Spleen (tissue), 11 donors: ENCODE measurements around the gene SEC16A. TPM values are rescaled to one million over a fixed set of nuclear protein-coding genes. Genes with fewer than 3 reads are reported as not detected.
A peak's percentile ranks its signal among the peaks of the same experiment; 100 is the strongest.

Experiments used
- DNase-seq: peaks from one replicate; pipeline ENCODE4 v3.0.0-alpha.2; 2020
- H3K27ac ChIP-seq, 8 donors: fragments of 200-600 bp; sonication (generic) in 7 of 8; 1 replicate in 4 of 8; 2 replicates in 4 of 8; pipeline versions ENCODE4 v1.5.0 to v1.8.0; 2016 to 2021; ENCODE audit warnings: inconsistent platforms in 4 of 8, mild to moderate bottlenecking in 4 of 8, moderate library complexity in 1 of 8
- H3K27me3 ChIP-seq, 7 donors: fragments of 200-600 bp; sonication (generic) in 6 of 7; replicated peaks in 1 of 7; 1 replicate in 4 of 7; 2 replicates in 3 of 7; pipeline versions ENCODE4 v1.5.0 to v1.8.0; 2016 to 2021; ENCODE audit warnings: inconsistent platforms in 3 of 7, mild to moderate bottlenecking in 1 of 7
- H3K36me3 ChIP-seq, 6 donors: fragments of 200-600 bp; sonication (generic) in 5 of 6; 1 replicate in 4 of 6; 2 replicates in 2 of 6; pipeline versions ENCODE4 v1.5.0 to v1.8.0; 2016 to 2021; ENCODE audit warnings: inconsistent platforms in 2 of 6
- H3K4me1 ChIP-seq, 6 donors: fragments of 200-600 bp; sonication (generic) in 5 of 6; 1 replicate in 3 of 6; 2 replicates in 3 of 6; pipeline versions ENCODE4 v1.5.0 to v1.8.0; 2016 to 2021; ENCODE audit warnings: inconsistent platforms in 3 of 6
- H3K4me3 ChIP-seq, 8 donors: fragments of 200-600 bp; sonication (generic) in 7 of 8; 1 replicate in 4 of 8; 2 replicates in 4 of 8; pipeline versions ENCODE4 v1.5.0 to v1.8.0; 2016 to 2021; ENCODE audit warnings: inconsistent platforms in 4 of 8, mild to moderate bottlenecking in 4 of 8, moderate library complexity in 2 of 8
- H3K9me3 ChIP-seq, 8 donors: fragments of 200-600 bp; sonication (generic) in 7 of 8; 1 replicate in 4 of 8; 2 replicates in 4 of 8; pipeline versions ENCODE4 v1.5.0 to v1.8.0; 2016 to 2021; ENCODE audit warnings: inconsistent platforms in 4 of 8
- CTCF ChIP-seq, 11 experiments: fragments of 200-600 bp in 7 of 11; fragments of 450-650 bp in 4 of 11; sonication (generic) in 4 of 11; IDR thresholded peaks in 8 of 11; conservative IDR thresholded peaks in 3 of 11; 1 replicate in 7 of 11; 2 replicates in 4 of 11; pipeline versions ENCODE4 v1.4.0 to v1.8.0; 2016 to 2021; ENCODE audit warnings: antibody characterized with exemption in 11 of 11, inconsistent platforms in 4 of 11, mild to moderate bottlenecking in 1 of 11
- POLR2A ChIP-seq, 3 donors: fragments of 450-650 bp; IDR thresholded peaks; one replicate each; pipeline ENCODE4 v1.5.1; 2017; ENCODE audit warnings: antibody characterized with exemption in 3 of 3, mild to moderate bottlenecking in 1 of 3
- POLR2AphosphoS5 ChIP-seq, 3 donors: sonication (generic); formaldehyde crosslinking; IDR thresholded peaks; one replicate each; pipeline ENCODE4 v1.5.1; 2017; ENCODE audit warnings: antibody characterized with exemption in 3 of 3
- WGBS, 5 donors: extraction: QIAGEN DNeasy Blood & Tissue Kit in 3 of 5; methylation state at CpG; one replicate each; pipeline versions ENCODE4 v1.1.5 to v1.1.7; 2013 to 2018; 5-methylcytosine and 5-hydroxymethylcytosine counted together
- intact Hi-C: fragments of 100-400 bp; cut with DNase I; formaldehyde crosslinking; loops from one replicate; pipeline ENCODE4 v1.15.0; 2023; ENCODE audit warnings: low total_unique reads
- polyA plus RNA-seq, 3 donors: library from polyadenylated mRNA; stranded (reverse); fragments of 200-250 nt; gene quantifications; one replicate each; pipeline ENCODE4 v1.2.1, GENCODE V29; 2013
- total RNA-seq, 7 donors: library from RNA; depleted of rRNA in 3 of 7; stranded (reverse); fragments of >200 nt in 3 of 7; fragmentation: NEBNext Ultra II Directional in 4 of 7; extraction: Animal tissue kit (Norgen Biotek cat#: 25700) in 4 of 7; gene quantifications; one replicate each; pipeline versions ENCODE4 v1.1.0 to v1.2.1, GENCODE V29; 2016 to 2021
- donor health status: healthy with polysubstance abuse.
- donor health status: DM: no; HTN: no; CAD: no; lungs with moderate emphysema.
- donor health status: DM: no; HTN: no; CAD: no.
- donor health status: Bipolar disorder and iron deficiency.
- donor health status: healthy.
- donor health status: DM: no; HTN: no; CAD: no.
- donor health status: DM: yes; HTN: yes; CAD: no.

SEC16A gene
- total and polyA plus RNA-seq, 10 donors, result 35.0 to 92.1 (median 75.1) TPM

GRCh38 chr9:136486823-136487620 is 4.2 kb upstream of the SEC16A start:
- Histone ChIP-seq H3K4me3 (no peak overlapping the region), H3K27ac (peak overlapping the region in 1 of 8 donors; percentile 20), H3K36me3 (no peaks in the 10 kb centered on the region), H3K4me1 (peaks cover 26 to 65% (median 53%) of the 10 kb centered on the region in 6 donors), H3K9me3 (no peaks in the 10 kb centered on the region), H3K27me3 (no peaks in the 10 kb centered on the region)
- WGBS, 5 donors, result 78 to 93% (median 86%) methylated on average over 11 to 18 of the region's 18 CpGs
- DNase-seq, result no peak
- intact Hi-C loops, result loop anchor here (10.0 kb wide), 1 partner anchor 48 kb away; no protein-coding TSS in a partner anchor
- TF ChIP-seq CTCF (IDR thresholded peaks at IDR 0.05 in 8 of 11, conservative IDR thresholded peaks at IDR 0.05 in 3 of 11) (no peak), POLR2AphosphoS5 (IDR thresholded peaks at IDR 0.05) (peak in 1 of 3 donors; percentile 15)

- H3K36me3 ChIP-seq, result no peaks in the 10 kb centered on the region
- peaks cover 34 to 74% (median 62%) of the 10 kb centered on the region in 6 donors for H3K4me1 ChIP-seq
- H3K27me3 ChIP-seq, result no peaks in the 10 kb centered on the region
- H3K4me3 ChIP-seq, result no peak overlapping the region
- no peak overlapping the region for H3K27ac ChIP-seq
- 85 to 98% (median 91%) methylated on average over 7 of the region's 7 CpGs for whole genome bisulfite sequencing, 5 donors
- TF ChIP-seq CTCF (IDR thresholded peaks at IDR 0.05 in 8 of 11, conservative IDR thresholded peaks at IDR 0.05 in 3 of 11) (no peak), POLR2AphosphoS5 (IDR thresholded peaks at IDR 0.05) (no peak), POLR2A (IDR thresholded peaks at IDR 0.05) (no peak)
- no peaks in the 10 kb centered on the region for H3K9me3 ChIP-seq
- intact Hi-C loops, result loop anchor here (10.0 kb wide), 1 partner anchor 49 kb away; no protein-coding TSS in a partner anchor
- DNase-seq, result no peak
These were observed 3.3 kb upstream of the SEC16A start for GRCh38 chr9:136486131-136486530.

GRCh38 chr9:136485049-136486045 is 2.5 kb upstream of the SEC16A start:
- intact Hi-C loops, result loop anchor here (10.0 kb wide), 1 partner anchor 49 kb away; no protein-coding TSS in a partner anchor
- Histone ChIP-seq H3K27me3 (no peaks in the 10 kb centered on the region), H3K9me3 (no peaks in the 10 kb centered on the region), H3K4me1 (peaks cover 34 to 82% (median 69%) of the 10 kb centered on the region in 6 donors), H3K27ac (peak overlapping the region in 5 of 8 donors; percentile 21 to 100 (median 42)), H3K4me3 (no peak overlapping the region), H3K36me3 (peaks cover 0 to 4% (median 0%) of the 10 kb centered on the region in 6 donors)
- DNase-seq, result peak; percentile 94
- 35 to 50% (median 39%) methylated on average over 15 to 21 of the region's 21 CpGs for WGBS, 5 donors
- TF ChIP-seq CTCF (IDR thresholded peaks at IDR 0.05 in 8 of 11, conservative IDR thresholded peaks at IDR 0.05 in 3 of 11), result peak; percentile 89 to 97 (median 94)
- no peak for TF ChIP-seq POLR2A (IDR thresholded peaks at IDR 0.05)
- peak; percentile 62 to 75 (median 75) for TF ChIP-seq POLR2AphosphoS5 (IDR thresholded peaks at IDR 0.05)
